Brain pericyte (primary cell): ENCODE results near the gene ISG15.

Source experiments
- DNase-seq: peaks from one replicate; pipeline ENCODE4 v3.0.0-alpha.2; 2012; ENCODE audit warnings: low read depth, low spot score

ISG15 gene

DNA sequence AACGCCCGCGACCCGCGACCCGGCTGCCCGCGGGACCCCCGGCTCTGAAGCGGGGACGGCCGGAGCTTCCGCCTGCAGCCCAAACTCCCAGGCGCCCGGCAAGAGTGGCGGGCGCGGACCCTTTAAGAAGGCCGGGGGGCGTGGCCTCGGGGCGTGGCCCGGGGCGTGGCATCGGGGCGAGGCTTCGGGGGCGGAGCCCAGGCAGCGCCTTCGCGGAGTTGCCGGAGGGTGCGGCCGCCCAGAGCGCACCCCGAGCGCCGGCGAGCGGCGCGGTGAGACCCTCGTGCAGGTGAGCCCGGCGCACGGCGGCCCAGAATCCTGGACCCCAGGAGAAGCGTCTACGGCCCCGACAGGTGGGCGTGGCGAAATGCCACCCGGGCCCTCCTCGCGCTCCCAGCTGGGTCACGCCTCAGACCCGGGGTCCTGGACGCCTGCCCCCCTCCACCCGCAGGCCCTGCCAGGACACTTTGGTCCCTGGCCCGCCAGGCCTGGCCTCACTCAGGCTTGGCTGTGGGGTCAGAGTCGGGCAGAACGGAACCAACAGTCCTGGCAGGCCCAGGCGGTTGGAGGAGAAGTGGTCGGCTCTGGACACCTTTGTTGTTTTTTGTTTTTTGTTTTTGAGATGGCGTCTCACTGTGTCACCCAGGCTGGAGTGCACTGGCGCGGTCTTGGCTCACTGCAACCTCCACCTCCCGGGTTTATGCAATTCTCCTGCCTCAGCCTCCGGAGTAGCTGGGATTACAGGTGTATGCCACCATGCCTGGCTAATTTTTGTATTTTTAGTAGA, 46.4 kb downstream of the ISG15 start:
- DNase-seq: no peak

DNA sequence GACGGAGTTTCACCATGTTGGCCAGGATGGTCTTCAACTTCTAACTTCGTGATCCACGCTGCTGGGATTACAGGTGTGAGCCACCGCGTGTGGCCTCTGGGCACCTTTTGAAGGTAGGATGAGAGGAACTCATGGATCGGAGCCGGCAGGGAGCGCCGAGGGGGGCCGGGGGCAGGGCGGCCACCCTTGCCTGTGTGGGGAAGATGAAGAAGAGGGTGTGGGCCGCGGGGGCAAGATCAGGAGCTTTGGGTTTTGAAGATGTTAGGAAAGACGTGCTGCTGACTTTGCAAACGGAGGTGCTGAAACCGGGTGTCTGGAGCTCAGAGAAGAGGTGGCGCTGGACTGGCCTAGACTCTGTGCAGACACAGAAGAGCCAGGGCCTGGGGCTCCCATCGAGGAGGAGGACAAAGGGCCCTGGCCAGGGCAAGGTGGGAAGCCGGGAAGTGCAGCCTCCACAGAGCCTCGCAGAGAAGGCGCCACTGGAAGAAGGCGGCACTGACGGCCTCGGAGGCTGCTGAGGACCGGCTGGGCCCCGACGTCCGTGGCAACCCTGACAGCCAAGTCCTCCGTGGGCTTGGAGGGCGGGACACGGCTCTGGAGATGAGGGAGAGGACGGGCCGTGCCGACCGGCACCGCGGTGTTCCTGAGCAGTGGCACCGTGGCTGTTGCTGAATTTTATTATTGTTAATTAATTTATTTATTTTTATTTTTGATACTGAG, 47.1 kb downstream of the ISG15 start:
- DNase-seq: no peak

DNA sequence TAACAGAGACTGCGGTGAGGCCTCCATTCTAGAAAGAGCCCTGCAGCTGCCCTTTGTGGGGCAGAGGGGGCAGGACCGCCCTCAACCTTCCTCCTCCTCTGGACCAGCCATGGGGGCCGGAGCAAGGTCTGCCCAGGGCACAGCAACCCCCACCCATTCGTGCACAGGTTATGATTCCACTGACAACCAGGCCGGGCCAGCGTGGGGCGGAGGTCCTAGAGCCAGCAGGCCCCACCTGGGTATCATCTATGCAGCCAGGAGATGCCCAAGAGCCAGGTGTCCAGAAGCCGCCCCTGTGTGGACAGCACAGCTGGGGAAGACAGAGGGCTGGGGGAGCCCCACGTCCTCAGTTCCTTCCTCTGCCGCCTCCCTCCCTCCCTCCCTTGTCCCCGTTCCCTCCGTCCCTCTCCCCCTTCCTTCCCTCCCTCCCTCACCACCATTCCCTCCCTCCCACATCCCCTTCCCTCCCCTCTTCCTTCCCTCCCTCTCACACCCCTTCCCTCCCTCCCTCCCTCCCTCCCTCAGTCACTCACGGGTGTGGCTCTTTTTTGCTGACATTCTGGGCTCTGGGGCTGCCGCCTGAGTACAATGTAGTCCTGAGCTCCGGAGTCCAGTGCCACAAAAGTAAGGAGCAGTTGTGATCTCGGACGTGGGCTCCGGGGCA, 48.5 kb downstream of the ISG15 start:
- no peak for DNase-seq

DNA sequence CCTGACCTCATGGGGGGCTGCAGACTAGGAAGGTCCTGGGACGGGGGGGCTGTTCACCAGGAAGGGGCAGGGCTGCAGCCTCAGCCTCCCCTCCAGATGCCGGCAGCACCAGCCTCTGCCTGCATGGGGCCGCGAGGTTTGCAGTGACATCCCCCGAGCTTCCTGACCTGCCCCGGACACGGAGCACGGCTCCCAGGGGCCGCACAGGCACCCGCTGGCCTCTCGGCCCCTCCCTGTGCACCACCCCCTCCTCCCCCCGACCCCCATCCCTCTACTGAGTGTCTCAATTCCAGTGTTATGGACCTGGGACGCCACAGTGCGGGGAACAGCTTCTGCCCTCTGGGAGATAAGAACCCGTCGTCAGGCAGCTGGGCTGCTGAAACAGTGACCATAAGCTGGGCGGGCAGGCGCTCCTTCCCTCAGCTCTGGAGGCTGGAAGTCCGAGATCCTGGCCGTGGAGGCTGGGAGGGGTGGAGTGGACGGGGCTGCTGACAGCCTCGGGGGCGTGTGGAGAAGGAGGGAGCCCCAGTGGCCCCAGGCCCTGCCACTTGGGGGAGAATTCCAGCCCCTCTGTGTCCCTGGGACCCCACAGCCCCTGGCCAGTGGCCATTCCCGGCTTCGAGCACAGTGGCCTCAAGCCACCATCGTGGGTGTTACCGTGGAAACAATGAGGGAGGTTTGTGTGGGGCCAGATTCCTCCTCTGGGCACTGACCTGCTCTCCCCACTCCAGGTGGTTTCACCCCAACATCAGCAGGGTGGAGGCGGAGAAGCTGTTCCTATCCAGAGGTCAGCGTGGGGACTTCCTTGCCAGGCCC, 49.3 kb downstream of the ISG15 start:
- DNase-seq: no peak

DNA sequence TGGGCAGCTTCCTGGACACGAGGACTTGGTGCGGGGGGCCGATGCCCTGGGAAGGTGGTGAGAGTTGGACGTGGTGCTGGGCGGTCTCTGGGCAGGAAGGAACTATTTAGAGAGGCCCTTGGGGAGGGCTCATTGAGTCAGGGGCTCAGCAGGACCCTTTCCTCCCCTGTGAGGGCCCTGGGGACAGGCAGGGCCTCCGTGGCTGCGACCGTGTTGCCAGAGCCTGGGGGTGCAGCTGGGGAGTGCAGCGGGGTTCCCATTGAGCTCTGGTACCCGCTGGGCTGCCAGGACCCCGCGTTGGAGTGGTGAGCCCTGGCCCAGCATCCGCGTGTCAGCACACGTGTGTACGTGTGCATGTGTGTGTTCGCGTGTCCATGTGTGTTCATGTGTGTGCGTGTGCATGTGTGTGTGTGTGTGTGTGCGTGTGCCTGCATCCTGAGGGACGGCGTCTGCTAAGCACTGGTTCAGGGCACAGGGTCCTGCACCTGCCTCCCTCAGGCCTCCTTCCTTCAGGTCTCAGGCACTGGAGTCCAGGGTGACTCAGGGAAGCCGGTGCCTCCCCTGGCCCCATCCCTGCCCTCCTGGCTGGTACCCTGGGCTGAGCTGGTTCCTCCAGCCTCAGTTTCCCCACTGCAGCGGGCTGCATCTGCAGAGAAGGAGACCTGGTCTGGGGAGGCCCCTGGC, 50.1 kb downstream of the ISG15 start:
- no peak for DNase-seq
